HG02973 (cell line): ENCODE measurements around the gene FADS1.

ENCODE experiments used
- ATAC-seq: cut with Tn5 transposase; IDR thresholded peaks from one replicate; pipeline ENCODE4 v1.9.1; 2021; ENCODE audit warnings: moderate library complexity; ENCODE audit not compliant: unreplicated experiment

Gene FADS1

GRCh38 chr11:61816736-61817455 is at the start of gene FADS1:
Gene FADS1 (minus strand): TSS chr11:61817003. CDS start chr11:61816929, 74 bp downstream.
- ATAC-seq, result no peak

DNA sequence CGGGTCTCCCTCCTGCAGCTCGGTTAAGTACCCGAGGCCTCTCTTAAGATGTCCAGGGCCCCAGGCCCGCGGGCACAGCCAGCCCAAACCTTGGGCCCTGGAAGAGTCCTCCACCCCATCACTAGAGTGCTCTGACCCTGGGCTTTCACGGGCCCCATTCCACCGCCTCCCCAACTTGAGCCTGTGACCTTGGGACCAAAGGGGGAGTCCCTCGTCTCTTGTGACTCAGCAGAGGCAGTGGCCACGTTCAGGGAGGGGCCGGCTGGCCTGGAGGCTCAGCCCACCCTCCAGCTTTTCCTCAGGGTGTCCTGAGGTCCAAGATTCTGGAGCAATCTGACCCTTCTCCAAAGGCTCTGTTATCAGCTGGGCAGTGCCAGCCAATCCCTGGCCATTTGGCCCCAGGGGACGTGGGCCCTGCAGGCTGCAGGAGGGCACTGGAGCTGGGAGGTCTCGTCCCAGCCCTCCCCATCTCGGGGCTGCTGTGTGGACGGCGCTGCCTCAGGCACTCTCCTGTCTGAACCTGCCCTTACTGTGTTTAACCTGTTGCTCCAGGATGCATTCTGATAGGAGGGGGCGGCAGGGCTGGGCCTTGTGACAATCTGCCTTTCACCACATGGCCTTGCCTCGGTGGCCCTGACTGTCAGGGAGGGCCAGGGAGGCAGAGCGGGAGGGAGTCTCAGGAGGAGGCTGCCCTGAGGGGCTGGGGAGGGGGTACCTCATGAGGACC is 49.6 kb upstream of the FADS1 start:
- no peak for ATAC-seq

DNA sequence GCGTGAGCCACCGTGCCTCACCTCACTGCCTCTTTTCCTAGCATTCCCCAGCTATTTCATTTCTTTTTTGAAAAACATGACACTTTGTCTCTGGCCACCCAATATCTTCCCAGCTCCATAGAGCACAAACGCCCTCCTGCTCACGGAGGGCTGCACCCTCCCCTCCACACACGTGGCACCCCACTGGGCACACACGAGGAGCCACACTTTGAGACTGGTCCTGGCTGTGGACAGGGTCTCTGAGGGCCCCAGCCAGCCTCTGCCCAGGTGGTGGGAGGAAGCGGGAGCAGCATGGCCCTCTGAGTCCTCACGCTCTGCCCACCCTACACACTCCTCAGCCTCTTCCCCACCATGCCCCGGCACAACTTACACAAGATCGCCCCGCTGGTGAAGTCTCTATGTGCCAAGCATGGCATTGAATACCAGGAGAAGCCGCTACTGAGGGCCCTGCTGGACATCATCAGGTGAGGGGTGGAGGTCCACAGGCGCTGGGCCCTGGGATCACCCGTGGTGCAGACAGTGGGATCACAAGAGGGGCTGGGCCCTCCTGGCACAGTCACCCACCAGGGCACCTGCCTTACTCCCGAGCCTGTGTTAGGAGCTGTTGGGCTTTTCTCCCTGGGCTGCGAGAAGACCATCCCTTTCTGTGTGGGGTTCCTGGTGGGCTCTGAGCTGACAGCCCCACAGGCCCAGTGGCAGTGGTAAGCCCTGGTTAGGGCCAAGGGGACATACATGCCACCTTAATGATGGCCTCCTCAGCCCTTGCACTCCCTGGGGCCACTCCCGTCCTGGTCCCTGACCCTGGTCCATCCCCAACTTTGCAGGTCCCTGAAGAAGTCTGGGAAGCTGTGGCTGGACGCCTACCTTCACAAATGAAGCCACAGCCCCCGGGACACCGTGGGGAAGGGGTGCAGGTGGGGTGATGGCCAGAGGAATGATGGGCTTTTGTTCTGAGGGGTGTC is 48.3 kb upstream of the FADS1 start:
- no peak for ATAC-seq

GRCh38 chr11:61863548-61864081 is 46.8 kb upstream of the FADS1 start:
- ATAC-seq, result no peak

DNA sequence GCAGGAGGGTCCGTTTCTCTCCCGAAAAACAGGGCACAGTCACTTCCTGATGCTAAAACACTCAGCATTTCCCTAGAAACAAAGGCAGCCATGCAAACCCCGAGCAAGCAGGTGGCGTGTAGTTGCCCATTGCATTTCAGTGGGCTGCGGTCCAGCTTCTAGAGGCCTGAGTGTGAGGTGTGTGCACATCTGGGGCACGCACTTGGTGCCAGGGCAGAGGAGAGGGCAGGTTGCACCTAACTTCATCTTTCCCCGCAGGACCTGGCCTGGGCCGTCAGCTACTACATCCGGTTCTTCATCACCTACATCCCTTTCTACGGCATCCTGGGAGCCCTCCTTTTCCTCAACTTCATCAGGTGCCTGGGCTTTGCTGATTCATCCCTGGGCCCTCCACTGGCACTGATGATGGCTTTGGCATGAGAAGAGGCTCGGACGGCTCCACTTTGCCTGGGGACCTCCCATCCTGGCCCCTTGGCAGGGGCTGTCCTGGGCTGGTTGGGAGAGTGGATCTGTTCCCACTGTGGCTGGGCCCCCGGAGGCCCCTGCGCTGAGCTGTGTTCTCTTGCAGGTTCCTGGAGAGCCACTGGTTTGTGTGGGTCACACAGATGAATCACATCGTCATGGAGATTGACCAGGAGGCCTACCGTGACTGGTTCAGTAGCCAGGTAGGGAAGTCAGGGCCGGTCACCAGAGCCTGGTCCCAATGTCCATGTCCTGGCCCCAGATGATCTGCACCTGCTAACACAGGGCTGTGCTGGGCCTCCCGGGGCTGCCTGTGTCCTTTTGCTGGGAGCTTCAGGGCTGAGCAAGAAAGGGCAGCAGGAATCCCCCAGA is 46.1 kb upstream of the FADS1 start:
- no peak for ATAC-seq

DNA sequence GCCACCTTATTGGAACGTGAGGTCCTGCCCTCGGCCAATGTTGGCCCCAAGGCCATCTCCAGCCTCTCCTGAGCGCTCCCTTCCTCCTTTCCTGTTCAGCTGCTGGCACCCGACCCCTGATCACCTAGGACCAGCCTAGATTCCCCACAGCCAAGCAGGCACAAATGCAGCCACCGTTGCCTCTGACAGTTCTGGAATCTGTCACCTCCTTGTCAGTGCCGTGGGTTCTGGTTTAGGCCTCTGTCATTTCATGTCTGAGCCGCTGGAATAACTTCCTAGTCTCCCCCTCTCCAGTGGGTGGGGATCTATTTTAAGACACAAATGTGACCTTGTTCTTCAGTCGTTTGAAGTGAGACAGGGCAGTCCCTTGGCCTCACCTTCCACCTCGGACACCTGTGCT is 44.8 kb upstream of the FADS1 start:
- ATAC-seq, result no peak

DNA sequence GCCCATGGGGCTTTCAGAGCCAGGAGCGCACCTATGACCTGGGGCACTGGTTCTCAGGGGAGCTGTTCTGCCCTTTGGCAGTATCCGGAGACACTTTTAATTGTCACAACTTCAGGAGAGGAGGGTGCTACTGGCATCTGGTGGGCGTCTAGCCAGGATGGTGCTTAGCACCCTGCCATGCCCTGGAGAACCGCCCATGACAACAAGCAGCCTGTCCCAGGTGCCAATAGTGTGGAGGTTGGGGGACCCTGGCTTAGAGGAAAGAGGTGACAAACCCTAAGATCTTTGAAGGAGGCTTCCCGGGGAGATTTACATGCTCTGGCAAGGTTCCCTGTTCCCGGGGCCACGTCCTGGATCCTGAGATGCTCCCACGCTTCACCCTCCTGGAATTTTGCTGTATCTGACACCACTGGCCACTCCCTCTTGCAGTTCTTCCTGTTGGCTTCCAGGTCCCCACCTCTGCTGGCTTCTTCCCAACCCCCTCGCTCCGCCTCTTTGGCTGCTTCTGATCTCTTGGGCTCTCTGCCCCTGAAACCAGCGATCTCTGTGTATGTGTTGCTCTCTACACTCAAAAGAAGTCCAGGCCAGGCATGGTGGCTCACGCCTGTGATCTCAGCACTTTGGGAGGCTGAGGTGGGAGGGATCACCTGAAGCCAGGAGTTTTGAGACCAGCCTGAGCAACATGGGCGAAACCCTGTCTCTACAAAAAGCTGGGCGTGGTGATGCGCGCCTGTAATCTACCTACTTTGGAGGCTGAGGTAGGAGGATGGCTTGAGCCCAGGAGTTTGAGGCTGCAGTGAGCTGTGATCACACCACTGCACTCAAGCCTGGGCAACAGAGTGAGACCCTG is 43.5 kb upstream of the FADS1 start:
- ATAC-seq, result no peak

- no peak for ATAC-seq
Measured at GRCh38 chr11:61855939-61856680, 39.3 kb upstream of the FADS1 start.

- no peak for ATAC-seq
Measured at GRCh38 chr11:61854966-61855714, 38.3 kb upstream of the FADS1 start.

GRCh38 chr11:61854206-61854895 is 37.5 kb upstream of the FADS1 start:
- no peak for ATAC-seq

- no peak for ATAC-seq
Measured at GRCh38 chr11:61853698-61854169, 36.9 kb upstream of the FADS1 start.

DNA sequence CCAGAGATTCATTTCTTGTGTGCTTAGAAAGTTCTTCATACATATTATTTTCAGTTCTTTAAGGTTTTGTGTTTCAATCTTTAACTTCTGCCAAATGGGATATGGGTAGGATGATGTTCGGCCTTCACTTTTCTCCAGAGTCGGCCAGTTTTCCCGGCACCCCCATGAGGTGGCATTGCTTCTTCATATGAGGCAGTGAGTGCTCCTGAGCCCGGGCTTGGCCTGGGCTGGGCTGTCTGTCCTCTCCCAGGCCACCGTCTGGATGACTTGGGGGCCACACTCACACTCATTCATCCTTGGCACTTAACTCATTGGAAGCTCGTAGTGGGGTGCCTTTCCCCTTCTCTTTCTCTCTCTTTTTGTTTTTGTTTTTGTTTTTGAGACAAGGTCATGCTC is 35.1 kb upstream of the FADS1 start:
- ATAC-seq, result no peak

DNA sequence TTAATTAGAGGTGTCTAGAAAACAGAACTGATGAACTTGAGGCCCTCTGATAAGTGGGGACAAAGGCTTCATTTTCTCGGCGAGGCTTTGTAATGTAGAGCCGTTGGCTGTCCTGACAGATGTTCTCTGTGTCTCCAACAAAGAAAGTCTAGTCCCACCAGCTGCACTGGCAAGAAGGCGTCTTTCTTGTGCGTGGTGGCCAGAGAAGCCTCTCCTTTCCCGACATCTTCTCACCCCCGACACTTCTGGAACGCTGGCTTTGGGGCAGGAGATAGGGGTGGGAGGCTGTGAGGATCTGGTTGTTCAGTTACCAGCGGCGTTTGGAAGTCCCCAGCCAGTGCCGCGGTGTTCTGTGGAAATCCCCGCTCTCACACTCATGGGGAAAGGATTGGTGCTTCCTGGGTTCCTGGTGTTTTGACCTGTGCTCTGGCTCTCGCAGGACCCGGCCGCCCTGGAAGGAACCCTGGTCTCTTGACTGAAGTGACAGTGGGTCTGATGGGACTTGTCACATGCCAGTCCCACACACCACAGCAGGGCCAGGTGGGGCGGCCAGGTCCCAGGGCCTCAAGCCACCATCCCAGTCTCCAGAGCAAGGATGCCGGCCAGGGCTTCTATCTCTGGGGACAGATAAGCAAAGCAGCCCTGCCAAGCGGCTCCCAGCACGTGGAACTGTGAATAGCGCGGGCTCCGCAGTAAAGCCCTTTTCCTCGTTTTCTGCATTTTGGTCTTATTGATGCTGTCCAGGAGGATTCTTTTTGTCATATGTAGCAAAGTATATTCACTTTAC is 34.5 kb upstream of the FADS1 start:
- no peak for ATAC-seq

GRCh38 chr11:61850687-61851086 is 33.9 kb upstream of the FADS1 start:
- no peak for ATAC-seq

DNA sequence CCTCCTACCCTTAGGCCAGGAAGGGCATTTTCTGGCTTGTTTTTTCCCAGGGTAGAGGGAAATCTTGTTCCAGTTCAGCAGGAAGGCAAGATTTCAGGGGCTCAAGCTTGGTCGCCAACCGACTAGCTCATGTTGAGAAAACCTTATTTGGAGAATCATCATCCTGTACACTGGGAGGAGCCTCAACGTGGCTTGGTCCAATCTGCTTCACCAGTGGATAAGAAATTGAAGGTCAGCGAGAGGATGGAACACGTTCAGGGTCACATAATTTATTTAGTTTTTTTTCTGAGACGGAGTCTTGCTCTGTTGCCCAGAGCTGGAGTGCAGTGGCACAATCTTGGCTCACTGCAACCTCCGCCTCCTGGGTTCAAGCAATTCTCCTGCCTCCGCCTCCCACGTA is 31.8 kb upstream of the FADS1 start:
- no peak for ATAC-seq

GRCh38 chr11:61847914-61848581 is 31.2 kb upstream of the FADS1 start:
- no peak for ATAC-seq
